HG02798 (cell line): Measurements from ENCODE around the gene STN1.
"Not testable (repeated sequence)": the region's sequence is repeated elsewhere in the genome, so short reads cannot be mapped to it uniquely, and the experiment has no call there.

Experiments
- ATAC-seq: cut with Tn5 transposase; IDR thresholded peaks from one replicate; pipeline ENCODE4 v1.9.1; 2021; ENCODE audit warnings: mild to moderate bottlenecking; ENCODE audit not compliant: unreplicated experiment, poor library complexity

Gene STN1

DNA sequence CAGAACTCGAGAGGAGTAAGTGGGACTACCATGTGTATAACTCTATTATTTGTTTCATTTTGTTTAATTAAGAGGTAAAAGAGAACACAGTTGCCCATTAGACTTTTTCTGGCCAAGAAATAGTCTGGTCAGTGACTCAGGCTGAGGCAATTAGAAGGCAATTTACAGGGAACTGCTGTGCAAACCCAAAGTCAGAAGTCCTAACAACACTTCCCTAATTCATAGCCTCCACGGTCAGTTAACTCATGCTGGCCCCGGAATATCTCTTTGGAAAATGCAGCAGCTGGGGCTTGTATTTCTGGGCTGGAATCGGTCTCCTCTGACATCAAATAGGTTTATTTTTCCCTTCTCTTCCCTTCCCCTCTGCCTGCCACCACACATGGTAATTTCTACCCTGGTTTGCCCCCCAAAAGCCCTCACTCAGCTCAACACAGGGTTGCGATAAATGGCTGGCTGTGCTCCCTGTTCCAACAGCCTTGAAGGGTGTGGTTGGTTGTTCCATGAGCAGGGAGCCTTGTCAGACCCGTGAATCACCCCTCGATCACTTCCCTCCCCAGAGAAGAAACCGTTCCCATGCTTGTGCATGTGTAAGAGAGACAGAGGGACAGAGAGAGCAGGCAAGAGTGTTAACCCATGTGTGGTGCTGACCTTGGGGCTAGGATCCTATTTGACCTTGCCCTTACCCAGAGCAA, 68.0 kb downstream of the STN1 start:
- ATAC-seq: no peak

DNA sequence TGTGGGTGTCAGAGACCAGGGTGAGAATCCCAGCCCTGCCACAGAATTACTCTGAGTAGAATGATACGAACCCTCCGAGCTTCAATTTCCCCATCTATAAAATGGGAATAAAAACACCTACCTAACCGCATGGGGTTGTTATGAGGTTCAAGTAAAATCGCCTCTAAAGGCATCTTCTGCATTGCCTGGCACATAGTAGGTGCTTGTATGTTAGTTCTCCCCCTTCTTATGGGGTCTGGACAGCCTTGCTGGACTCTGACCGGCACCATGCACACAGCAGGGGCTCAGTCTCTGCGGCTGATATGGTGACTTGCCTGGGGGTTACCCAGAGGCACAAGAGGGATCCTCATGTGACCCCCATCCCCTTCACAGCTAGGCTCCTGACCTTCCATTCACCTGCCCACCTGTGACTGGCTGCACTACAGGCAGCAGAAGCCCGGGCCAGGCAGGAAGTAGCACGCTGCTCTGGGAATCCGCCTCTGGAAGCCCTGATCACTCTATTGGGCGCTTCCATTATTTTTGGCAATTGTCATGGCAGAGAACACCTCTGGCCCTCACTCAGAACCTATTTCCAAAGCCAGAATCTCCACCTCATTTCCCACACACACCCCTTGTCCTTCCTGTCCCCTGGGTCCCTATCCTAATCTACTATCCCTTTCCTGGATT, 68.6 kb downstream of the STN1 start:
- no peak for ATAC-seq

DNA sequence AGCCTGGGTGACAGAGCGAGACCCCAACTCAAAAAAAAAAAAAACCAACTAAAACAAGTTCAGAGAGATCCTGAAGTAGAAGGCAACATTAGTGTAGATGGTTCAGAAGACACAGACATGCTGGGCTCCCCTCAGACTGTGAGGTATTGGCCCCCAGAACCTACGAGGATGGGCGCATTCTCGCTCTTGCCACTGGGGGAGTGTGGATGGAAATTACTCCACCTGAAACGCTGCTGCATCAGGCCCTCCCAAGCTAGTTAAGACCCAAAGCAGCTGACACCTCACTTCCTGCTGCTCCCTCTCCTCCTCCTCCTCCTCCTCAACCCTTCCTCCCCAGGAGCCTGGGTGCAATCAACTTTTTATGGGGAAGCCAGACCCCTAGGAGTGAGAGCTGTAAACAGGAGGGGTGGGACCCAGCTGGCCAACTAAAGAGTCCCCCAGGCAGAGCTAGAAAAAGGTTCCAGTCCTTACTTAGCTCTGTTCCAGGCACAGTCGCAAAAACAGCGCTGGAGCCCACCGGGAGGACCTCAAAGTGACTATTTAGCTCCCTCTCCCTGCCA, 70.0 kb downstream of the STN1 start:
- ATAC-seq: no peak

DNA sequence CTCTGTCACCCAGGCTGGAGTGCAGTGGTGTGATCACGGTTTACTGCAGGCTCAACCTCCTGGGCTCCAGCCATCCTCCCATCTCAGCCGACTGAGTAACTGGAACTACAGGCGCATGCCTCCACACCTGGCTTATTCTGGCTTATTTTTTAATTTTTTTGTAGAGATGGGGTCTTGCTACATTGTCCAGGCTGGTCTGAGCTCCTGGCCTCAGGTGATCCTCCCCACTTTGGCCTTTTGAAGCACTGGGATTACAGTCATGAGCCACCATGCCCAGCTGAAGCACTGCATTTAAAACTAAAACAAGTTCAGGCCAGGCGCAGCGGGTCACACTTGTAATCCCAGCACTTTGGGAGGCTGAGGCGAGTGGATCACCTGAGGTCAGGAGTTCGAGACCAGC, 70.6 kb downstream of the STN1 start:
- no peak for ATAC-seq

DNA sequence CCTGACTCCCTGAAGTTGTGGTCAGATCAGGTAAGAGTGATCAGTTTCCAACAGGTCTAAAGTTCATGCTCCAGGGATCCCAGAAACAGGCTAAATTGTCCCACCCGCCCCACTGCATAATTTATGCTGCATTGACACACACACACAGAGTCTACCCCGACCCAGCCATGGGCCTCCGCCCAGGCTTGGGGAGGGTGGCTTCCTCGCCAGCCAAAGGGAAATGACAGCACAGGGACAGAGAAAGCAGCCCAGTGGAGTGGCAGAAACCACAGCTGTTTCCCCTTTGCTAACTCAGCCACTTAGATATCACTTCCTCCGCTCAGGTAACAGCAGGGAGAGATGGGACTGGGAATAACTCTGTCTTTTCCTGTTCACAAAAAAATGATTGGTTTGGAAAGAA, 72.0 kb downstream of the STN1 start:
- ATAC-seq: no peak

DNA sequence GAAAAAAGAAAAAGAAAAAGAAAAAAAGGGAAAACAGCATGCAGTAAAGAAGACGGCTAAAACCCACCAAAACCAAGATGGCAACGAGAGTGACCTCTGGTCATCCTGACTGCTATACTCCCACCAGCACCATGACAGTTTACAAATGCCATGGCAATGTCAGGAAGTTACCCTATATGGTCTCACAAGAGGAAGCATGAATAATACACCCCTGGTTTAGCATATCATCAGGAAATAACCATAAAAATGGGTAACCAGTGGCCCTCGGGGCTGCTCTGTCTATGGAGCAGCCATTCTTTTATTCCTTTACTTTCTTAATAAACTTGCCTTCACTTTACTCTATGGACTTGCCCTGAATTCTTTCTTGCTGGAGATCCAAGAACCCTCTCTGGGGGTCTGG, 72.6 kb downstream of the STN1 start:
- ATAC-seq: not testable (repeated sequence)

DNA sequence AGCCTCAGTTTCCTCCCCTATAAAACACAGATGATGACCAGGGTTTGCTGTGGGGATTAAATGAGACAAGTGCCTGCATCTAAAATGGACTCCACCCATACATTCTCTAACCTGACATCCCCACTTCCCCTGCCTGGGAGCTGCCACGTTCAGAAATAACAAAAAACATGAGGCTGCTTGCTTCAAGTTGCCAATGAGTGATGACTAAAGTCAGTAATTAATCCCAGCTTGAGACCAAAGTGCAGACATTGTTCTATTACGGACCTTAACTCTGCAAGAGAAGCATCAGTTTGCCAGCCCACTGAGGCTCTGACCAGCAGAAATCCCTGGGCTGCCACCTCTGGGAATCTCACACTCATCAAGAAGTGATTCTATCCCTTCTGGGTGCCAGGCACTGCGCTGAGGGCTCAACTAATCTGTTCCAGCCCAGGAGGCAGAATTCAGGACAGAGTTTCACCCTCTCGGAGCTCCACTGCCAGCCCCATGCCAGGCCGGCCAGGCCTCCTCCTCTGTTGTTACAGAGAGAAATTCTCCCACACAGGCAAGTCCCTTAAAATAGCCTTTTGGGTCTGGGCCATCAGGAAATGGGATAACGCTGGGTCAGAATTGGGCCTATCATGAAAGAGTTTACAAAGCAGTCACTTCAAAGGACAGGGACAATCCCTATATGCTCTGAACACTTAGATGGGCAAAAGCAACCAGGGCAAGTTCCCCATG, 74.0 kb downstream of the STN1 start:
- ATAC-seq: no peak

DNA sequence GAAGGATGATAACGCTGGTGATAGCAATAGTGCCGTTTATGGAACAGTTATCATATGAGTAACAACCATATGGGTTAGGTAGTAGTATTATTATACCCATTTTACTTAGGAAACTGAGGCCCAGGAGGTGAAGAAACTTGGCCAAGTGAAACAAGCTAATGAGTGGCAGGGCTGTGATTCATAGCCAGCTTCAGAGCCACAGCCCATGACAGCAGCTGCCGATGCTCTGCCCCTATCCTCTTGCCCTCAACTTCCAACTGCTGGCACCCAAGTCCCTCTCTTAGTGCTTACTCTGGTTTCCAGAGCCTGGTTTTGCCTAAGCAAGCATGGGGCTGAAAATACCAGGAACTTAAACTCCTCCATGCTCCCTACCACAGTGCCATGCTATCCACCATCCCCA, 74.9 kb downstream of the STN1 start:
- ATAC-seq: no peak

DNA sequence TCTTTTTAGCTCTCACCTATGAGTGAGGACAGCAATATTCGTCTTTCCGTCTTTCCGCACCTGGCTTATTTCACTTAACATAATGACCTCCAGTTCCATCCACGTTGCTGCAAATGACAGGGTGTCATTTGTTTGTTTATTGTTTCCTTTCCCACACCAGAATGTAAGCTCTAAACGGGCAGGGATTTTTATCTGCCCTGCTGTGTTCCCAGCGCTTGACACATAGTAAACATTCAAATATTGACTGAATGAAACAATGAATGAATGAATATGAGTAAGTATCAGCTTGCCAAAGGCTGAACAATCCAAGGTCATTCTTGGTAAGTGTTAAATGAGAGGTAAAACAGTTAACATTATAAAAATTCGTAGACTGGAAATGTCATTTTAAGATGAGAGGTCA, 75.4 kb downstream of the STN1 start:
- ATAC-seq: no peak

DNA sequence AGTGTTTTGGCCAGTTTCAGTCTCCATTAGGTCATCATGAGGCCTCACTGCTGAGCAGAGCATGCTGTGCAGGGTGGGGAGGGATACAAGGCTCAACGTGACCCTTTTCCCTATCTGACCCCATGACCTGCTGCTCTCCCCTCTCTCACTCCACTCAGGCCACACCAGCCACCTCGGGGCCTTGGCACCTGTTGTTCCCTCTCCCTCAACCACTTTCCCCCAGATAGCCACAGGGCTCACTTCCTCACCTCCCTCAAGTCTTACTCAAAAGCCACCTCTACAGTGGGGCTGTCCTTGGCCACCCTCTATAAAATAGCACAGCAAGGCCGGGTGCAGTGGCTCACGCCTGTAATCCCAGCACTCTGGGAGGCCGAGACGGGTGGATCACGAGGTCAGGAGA, 76.5 kb downstream of the STN1 start:
- ATAC-seq: no peak

DNA sequence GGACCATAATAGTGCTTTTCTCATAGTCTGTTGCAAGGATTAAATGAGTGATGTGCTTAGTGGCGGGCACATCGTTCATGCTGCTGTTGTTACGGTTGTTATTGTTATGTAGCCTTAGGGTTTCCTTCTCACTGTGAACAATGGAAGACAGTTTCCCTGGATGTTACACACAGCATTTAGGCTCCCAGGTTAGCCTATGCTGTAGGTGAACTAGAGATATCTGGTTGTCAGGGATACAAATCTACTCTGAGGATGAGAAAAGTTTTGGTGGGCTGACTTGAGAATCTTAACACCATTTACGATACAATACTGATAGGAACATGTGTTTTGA, 77.3 kb downstream of the STN1 start:
- no peak for ATAC-seq

DNA sequence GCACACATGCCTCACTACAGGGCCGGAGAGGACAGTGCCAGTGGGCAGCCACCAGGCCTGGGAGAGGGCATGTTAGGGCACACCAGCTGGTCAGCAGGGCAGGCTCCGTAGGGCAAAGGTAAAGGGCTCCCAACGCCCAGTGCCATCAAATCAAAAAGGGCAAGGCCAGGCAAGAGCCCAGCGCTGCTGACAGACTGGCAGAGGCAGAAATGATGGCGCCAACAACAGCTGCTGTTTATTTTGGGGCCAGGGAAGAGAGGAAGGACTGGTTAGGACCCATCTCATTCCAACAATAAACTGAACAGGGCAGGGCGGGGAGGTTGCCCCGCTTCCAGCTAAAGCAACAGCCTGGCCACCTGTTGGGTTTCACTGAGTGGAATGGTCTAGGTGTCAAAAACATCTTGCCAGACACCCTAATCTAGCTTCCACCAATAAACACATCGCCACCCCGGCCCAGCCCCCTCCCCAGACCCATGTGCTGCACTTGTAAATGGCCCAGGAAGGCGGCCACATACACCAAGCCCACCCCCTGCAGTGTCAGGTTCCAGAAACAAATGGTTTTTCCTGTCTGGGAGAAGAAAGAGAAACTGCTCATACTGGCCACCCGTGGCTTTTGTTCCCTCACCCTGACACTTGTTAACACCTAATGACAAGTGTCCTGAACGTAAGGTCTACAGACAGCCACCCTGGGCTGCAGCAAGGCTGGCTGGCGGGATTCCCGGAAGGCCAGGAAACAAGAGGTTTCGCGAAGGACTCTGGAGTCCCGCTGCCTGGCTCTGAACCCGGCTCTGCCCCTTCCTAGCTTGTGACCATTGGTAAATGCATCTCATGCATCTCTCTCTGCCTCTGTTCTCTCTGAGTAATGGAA, 77.9 kb downstream of the STN1 start:
- no peak for ATAC-seq

DNA sequence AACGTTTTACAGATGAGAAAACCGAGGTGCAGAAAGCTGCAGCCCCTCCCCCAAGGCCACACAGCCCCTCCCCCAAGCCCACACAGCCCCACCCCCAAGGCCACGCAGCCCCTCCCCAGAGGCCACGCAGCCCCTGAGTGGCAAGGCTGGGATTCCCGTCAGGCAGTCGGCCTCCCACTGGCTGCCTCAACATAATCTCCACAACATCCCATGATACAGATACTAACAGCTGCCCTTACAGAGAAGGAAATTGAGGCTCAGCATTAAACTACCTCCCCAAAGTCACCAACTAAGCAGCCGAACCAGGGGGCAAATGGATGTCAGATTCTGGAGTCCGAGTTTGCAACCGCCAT, 78.5 kb downstream of the STN1 start:
- ATAC-seq: no peak

DNA sequence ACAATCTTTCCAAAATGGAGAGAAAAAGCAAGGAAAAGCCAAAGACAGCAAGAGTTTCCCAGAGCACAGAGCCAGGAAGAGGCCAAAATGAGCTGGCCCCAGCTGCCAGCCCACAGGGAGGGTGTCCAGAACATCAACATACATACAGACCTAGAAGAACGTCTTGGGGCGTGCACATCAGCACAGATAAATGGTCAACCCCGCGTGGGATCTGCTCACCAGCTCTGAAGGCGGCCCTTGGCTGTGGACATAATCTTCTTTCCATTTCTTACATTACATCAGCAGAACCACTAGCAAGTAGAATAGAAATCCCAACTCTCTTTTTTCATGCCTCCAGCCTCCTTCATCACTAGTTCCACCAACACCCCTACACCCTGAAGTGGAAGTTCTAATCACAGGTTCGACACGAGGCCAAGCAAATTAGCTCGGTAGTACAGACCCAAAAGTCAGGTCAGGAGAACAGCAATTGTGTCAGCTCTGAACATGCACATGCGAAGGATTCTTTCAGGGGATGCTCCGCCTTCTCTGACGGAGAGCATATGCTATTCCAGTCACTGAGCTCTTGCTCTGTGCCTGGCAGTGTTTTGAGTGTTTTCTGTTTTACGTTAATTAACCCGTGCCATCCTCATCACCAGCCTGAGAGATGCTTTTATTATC, 79.0 kb downstream of the STN1 start:
- ATAC-seq: no peak

DNA sequence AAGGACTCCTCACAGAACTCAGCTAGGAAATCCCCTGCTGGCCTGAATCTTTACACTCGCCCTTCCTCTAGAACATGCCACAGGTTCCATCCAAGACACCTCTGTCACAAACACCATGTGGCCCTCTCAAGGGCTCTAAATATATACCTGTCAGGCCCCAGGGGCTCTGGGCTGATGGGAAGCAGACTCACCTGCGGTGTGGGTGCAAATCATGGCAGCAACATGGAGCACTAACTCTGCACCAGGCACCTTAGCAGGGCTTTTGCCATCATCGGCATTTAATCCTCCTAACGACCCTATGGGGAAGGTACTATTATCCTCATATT, 80.0 kb downstream of the STN1 start:
- ATAC-seq: no peak

DNA sequence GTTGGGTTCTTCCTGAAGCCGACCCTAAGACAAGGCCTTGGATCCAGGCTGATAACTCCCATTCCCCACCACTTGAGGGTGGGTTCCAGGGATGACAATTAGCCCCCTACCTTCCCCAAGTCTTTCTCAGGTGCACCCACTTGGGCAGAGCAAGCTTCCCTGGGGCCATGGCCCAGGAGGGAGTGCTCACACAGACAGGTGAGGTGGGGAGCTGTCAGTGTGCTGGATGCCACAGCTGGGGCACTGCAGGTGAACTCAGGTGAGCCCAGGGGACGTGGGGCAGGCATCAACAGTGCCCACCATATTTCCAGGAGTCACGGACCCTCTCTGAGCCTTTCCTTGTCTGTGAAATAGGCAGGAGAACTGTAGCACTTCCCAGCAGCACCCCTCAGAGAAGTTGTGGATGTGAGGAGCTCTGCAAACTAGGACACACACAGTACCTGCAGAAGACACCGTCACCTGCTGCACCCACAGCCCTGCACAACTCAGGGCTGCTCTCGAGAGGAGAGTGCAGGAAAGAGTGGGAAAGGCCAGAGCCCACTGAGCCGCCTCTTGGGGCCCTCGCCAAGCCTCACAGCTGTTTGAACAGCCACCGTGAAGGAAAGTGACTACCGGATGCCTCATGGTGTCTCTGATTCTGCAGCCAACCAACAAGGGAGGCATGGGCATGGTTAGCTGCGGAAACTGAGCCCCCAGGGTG, 80.5 kb downstream of the STN1 start:
- ATAC-seq: no peak

DNA sequence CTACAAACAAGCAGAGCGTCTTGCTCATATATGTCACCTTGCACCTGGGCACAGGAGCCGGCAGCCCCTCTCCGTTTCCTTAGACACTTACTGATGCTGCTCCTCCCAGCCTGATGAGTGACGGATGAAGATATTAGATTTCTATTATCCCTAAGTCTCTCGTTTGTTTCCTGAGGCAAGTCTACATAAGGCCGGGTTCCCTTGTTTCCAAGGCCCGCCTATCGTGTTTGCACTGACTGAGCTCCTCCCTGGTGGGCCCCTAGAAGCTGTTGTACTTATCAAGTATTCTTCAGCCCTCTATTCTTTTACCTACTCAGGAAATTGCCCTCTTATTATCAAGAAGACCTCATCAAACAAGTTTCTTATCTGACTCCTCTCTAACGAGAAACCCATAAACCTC, 81.1 kb downstream of the STN1 start:
- no peak for ATAC-seq

DNA sequence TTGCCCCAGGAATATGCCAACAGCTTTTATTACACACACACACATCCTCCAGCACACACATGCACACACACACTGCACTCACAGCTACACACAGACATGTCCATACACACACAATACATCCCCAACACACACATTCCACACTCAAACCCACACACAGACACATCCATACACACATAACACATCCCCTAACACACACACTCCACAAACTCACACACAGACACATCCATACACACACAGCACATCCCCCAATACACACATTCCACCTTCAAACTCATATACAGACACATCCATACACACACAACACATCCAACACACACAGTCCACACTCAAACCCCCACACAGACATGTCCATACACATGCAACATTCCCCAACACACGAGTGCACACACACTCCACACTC, 81.7 kb downstream of the STN1 start:
- ATAC-seq: no peak

DNA sequence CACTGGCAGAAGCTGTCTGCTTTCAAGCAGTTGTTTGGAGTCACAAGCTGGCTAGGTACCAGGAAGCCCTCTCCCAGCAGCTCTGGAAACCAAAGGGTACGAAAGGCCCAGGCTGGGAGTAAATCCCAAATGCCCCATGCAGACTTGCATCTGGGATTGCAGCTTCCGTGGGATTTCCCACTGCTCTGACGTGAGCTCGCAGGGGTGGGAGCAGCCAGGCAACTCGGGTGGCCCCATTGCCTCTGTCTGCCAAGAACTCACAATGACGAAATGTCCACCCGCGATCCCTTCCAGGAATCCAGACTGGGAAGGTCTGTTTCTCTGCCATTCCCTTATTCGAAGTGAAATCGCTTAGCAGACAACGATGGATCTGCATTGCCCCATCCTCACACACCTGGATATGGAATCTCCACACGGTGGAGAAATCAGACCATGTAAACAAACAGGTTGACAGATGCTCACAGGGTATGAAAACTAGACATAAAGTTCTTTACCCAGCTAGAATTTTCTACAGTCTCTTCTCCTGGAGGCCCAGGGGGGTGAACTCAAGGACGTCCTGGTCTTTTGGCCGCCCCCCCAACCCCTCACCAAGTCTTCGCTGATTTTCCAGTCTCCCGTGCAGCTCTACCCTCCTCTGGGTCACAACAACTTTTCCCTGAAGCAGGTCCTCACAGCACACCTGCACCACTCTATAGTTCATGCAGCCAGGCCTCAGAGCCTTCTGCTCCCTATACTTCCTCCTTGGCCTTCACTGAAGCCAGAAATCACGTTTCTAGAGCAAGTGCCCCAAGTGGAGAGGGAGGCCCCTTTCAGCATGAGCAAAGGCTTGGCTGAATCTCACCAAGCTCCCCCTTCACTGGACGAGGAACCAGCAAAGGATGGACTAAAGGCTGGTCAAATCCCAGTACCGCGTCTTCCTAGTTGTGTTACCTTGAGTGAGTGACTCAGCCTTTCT, 82.6 kb downstream of the STN1 start:
- no peak for ATAC-seq
